GM18870 (cell line): ENCODE results near the gene ZNF76.
"Not testable (repeated sequence)": the region's sequence is repeated elsewhere in the genome, so short reads cannot be mapped to it uniquely, and the experiment has no call there.

Experiments
- ATAC-seq: cut with Tn5 transposase; IDR thresholded peaks from one replicate; pipeline ENCODE4 v1.9.1; 2021; ENCODE audit warnings: moderate library complexity; ENCODE audit not compliant: unreplicated experiment

Gene ZNF76

GRCh38 chr6:35321091-35321490 is 61.6 kb downstream of the ZNF76 start:
- no peak for ATAC-seq

GRCh38 chr6:35327349-35328027 is 68.0 kb downstream of the ZNF76 start:
- no peak for ATAC-seq

- no peak for ATAC-seq
Observed at GRCh38 chr6:35328108-35328723, 68.7 kb downstream of the ZNF76 start.

GRCh38 chr6:35328965-35329364 is 69.4 kb downstream of the ZNF76 start:
- not testable (repeated sequence) for ATAC-seq

DNA sequence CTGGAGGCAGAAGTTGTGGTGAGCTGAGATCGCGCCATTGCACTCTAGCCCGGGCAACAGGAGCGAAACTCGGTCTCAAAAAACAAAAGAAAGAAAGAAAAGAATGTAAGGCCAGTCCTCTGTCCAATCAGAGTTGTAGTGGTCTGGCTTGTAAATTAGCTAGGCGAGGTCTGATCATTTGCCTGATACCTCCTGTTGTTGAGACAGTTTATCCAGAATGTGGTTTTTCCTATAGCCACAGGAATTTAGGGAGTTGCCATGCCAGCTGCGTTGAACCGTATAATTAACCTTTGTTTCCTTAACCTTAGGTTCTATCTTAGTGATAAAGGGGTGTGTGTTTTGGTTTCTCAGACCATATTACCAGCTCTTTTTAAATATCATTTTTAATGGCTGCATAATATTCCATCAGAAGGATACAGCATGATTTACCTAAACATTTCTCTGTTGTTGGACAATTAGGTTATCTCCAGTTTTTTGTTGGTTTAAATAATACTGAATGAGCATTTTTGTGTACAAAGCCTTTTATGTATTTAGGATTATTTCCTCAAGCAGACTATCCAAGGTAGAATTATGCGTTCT is 71.1 kb downstream of the ZNF76 start:
- no peak for ATAC-seq

GRCh38 chr6:35332074-35332887 is 72.7 kb downstream of the ZNF76 start:
- not testable (repeated sequence) for ATAC-seq

DNA sequence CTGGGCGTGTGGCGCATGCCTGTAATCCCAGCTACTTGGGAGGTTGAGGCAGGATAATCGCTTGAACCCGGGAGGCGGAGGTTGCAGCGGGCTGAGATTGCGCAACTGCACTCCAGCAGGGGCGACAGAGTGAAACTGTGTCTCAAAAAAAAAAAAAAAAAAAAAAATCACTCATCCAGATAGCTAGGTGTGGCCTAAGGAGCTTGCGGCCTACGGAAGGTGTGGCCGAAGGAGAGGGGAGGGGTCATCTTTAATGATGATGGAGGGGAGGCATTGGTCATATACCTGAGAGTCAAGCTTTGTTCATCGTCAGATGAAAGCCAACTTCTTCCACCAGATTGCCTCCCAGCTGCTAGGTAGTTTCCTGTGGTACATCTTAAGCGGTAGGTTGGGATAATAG is 82.0 kb downstream of the ZNF76 start:
- no peak for ATAC-seq

- ATAC-seq: peak; percentile 79
Observed at GRCh38 chr6:35342258-35343091, 82.9 kb downstream of the ZNF76 start, which contains the start of gene PPARD. TSS of gene PPARD (plus strand) at chr6:35342558. CDS start at chr6:35411088, 68,530 bp downstream.

DNA sequence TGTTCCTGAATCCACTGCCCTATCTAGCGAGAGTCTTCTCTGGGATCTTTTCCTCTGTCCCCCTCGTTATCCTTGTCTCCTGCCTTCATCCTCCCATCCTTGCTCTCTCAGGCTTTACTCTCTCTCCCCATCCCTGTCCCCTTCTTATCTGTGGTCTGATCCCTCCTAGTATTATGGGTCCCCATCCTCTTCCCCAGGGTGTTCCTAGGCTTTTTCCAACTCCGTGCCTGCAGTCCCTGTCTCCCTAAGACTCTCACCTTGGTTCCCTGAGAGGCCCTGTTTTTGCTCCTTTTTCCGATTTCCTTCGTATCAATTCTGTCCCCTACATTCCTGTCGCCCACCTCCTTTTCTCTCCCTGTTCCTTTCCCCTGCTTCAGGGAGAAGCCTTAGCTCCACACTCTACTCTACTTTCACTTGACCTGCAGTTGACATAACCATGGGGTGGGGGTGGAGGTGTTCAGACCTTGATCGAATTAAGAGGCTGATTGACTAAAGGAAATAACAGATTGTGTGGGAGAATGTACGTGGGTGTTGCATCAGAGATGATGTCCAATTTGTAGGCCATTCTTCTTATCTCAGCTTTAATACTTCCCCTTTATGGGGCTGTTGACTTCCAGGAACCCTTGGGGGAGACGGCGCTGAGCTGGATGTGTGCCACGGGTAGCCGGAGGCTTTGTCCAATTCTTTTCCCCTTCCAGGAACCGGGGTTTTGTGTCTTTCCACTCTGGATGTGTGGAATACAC is 83.7 kb downstream of the ZNF76 start:
- ATAC-seq: no peak

DNA sequence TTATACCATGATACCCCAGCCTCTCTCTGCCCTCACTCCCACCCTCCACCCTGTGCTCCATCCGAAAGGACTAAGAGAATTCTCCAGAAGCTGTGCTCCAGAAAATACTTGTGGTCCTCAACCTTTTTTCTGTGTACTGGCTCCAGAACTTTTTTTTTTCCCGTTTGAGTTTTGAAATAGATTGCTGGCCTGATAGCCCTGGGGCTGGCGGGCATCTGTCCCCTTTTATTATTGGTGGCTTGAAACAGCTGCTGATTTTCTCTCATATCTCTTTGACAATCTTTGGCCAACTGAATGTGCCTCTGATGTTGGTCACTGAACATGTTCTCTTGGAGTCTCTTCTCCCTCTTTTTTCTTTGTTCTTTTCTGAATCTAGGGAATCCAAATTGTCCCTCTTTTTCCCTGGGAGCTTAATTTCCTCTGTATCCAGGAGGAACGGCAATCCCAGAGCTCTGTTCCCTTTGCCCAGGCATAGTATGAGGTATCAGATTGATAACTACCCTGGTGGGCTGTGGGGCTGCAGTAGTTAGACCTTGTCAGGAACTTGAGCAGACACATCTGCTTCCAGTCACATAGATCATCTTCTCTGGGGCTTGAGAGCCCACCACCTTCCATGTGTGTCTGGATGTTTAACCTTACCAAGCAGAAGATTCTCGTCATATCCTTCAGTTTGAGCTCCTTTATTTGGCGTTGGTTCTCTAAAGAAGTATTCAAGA is 84.5 kb downstream of the ZNF76 start:
- no peak for ATAC-seq
